ENCODE data around the gene DNAJC1.

- no peak for TF ChIP-seq CTCF (conservative IDR thresholded peaks at IDR 0.05)
- TF ChIP-seq EZH2 (IDR thresholded peaks at IDR 0.05; ENCODE audit: low read depth) = no peak
These were observed 188.7 kb downstream of the DNAJC1 start for GRCh38 chr10:21814866-21815265.
